ENCODE results near the gene RABGAP1L.

RABGAP1L gene

DNA sequence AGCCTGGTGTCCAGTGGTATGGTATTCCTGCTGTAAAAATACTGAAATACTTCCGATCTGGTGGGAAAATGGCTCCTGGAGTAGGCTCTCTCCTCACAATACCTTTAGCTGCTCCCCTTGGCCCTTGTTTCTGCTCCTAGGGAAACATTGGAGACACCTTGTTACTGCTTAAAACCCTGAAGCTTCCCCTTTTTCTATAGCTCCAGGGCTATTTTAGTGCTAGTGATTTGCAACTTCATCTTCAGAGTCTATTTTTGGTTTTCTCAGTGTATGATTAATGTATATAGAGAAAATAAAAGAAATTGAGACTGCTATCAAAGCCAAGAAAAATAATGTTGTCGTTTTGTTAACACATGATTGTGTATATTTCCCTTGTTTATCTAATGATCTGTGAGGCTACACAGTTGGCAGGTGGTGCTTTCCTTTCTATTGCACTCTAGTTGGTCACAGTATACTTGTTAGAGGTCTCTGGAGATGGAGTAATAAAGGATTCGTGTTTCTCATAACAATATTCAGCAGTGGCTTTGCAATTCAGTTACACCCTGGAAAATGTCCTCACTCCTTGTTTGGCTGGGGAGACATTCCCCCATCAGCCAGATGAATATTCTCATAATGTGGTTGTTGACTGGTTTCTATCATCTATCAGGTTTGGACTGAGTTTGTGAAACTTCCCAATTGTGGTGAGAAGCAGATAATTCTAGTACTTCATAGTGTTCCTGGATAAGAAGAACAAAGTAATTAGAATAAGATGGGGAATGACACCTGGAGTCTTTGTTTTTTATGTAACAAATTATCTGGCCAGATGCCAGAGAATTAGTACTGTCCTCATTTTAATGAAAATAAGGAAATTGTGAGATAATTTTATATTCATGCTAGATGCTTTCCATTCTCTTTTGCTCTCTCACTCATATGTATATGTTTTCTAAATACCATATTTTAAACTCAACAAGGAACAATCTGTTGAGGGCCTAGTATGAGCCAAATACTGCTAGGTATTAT lies 795.6 kb downstream of the RABGAP1L start:
- DNase-seq: no peak

DNA sequence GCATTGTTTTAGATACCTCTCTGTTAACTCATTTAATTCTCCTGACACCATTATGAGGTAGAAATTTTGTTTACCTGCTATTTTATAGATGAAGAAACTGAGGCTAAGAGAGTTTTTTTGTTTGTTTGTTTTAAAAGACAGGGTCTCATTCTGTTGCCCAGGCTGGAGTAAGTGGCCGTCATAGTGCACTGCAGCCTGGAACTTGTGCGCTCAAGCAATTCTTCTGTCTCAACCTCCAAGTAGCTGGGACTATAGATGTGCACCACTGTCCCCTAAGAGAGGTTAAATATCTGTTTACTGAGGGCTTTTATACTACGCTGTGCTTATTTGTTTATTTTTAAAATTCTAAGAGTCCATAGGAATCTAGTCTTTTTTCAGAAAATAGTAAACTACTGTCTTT lies 796.8 kb downstream of the RABGAP1L start:
- no peak for DNase-seq

DNA sequence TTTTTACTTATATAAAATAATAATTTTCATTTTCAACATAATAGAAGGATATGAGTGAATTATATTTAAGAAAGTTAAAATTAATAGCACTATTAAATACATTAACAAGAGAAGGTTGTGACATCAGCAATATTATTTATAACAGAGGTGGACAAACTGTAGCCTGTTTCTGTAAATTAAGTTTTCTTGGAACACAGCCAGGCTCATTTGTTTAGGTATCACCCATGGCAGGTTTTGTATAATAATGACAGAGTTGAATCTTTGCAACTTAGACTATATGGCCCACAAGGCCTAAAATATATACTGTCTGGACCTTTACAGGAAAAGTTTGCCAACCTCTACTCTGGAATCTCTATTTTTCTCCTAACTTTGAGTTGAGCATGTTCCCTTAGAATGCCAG lies 797.7 kb downstream of the RABGAP1L start:
- no peak for DNase-seq

DNA sequence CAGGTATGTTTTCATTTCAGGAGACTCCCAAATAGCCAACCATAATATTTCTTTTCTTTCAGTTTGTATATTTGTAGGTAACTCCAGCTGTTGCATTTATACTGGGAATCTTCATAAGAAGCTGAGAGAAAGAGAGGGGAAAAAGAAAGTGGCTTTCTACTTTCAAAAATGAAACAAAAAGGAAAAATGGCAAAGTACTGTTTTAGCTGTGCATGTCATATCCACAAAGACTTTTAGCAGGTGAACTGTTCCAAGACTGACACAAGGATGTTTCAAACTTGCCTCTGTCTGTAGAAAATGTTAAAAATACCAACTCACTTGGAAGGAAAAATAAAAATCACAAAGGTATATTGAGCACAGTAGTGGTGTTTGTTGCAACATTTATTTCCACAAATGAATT lies 798.5 kb downstream of the RABGAP1L start:
- DNase-seq: no peak

DNA sequence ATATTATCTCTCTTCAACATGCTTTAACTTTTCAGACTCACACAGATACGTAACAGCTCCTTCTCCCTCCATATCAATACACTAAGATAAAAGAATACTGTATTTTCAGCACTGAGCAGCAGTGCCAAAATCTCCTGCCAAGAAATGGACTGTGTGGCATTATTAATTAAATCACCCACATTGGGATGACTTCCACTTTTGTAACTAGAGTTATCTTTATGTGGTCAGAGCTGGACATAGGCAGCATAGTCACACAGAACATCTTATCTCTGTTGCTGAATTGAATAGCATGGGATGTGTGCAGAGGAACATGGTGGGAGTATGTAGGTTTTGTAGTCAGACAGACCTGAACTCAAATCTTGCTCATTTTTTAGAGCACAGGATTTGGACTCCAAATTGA lies 799.1 kb downstream of the RABGAP1L start:
- DNase-seq: no peak

DNA sequence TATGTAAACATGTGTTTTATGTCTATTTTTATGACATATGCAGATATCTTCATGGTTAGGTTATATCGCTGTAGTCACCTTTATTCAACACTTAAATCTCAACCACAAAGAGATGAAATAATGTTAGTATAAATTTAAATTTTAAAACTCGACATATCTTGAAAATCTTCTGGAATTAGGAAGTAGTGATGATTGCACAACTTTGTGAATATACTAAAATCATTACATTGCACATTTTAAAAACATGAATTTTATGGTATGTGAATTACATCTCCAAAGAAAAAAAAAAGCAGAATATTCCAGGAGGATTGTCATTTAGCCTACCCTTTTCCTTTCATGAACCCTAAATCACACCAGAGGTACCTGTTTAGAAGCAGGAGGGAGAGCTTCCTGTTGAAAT lies 801.0 kb downstream of the RABGAP1L start:
- no peak for DNase-seq

DNA sequence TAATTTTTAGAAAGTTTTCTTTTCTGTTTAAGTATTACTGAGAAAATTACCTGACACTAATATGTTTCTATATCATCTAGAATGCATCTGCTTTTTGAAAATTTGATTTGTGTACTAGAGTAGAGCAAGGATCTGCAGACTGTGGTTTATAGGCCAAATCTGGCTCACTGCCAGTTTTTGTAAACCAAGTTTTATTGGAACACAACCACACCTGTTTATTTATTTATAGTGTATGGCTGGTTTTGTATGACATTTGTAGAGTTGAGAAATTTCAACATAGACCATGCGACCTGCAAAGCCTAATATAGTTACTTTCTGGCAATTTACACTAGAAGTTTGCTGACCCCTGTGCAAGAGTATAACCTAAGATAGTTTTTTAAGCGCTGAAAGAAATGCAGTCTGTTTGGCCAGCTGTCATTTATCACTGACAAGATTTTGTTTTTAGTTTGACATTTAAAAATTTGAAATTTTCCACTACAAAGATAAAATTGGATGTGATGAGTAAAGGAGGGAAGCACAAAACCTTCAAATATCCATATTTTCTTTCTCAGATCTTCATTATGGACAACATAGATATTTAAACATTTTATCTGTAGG lies 804.3 kb downstream of the RABGAP1L start:
- DNase-seq: no peak

DNA sequence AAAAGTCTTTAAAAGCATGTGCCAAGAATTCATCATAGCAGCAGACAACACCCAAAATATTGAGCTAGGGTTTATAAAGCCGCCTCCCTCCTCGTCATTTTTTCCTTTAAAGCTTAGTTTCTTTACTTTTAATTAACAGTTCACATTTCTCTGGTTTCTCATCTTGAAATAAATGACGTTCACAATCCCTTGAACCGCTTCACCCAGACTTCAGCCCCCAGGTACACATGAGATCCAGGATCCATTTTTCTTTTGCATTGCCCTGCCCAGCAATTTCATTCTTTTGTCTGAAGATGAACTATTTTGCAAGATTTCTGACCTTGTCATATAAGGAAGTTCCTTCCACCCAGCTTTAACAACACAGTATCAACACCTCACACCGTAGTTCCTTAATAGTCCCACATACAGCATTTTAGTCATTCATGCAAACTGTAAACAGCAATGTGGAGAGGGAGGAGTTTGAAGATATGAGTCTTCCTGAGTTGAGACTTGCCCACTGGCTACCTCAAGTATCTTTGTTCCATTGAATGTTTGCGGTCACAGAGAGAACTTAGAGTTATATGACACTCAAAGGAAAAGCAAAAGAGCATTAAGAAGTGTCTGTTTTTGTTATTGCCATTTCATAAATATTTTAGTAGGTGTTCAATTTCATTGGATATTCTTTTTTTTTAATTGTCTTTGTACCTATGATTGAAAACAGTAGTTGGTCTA lies 805.1 kb downstream of the RABGAP1L start:
- DNase-seq: no peak

DNA sequence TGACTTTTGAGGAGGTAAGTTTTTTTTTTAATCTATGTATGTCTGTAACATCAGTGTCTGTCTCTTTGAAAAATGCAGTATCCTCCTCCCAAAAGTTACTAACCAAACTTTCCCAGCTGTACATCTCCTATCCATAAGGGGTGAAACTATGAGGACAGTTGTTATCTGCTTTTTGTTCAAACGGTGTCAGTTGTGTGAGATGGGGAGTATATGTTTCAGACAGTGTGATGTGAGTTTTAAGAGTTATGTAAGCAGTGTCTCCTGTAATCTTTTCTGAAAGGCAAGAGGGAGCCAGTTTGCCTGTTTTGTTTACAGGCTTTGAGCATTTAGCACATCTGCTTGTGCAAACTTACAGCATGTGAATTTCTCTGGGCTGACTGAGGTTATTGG lies 805.6 kb downstream of the RABGAP1L start:
- DNase-seq: no peak

DNA sequence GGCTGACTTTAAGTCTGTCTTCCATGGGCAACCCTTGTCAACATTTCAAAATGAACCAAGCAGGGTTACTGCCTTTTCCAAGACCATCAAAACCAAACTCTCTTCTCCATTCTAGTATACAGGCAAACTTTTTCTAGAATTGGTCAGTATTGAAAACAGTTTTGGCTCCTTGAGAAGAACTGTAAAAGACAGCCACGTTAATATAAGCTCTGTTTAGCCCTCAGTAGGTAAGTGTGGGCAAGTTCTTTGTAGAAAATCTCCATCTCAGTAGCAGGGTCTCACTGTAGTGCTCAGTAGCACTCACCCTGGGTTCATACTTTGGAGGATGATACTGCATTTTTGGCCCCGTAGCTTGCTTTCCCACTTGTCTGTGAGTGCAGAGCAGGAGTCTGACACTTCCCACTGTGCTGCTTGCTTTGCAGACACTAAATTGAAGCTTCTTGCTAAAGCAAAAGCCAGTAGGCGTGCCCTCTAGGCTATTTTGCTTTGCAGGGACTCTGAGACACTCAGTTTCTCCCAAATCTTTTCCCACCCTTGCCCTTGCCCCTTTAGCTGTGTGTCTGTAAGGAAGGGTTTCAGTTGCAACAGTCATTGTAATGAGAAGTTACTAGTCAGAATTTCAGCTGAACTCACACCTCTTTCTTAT lies 806.2 kb downstream of the RABGAP1L start:
- DNase-seq: no peak

DNA sequence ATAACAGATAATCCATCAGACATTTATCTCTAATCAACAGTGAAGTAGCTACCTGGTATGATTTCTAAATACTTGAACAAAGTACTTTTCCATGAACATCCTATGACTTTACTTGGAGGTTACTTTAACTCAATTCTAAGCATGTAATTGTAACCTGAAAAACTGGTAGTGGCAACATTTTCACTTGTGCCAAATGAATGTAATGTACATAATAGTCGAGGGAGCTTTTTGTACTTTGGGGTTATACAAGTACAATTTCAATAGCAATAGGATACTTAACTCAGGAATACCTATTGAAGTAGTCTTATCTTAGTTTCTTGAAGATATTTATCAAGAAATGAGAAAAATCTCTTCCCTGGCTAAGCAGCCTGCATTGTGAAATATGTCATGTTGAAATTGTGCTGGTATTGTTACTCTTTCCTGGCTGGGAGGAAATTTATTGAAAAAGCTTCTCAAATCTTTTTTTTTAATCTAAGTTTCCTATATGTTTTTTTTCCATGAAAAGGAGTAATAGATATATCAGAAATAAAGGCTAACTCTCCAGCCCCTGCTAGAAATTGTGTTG lies 806.8 kb downstream of the RABGAP1L start:
- DNase-seq: no peak

DNA sequence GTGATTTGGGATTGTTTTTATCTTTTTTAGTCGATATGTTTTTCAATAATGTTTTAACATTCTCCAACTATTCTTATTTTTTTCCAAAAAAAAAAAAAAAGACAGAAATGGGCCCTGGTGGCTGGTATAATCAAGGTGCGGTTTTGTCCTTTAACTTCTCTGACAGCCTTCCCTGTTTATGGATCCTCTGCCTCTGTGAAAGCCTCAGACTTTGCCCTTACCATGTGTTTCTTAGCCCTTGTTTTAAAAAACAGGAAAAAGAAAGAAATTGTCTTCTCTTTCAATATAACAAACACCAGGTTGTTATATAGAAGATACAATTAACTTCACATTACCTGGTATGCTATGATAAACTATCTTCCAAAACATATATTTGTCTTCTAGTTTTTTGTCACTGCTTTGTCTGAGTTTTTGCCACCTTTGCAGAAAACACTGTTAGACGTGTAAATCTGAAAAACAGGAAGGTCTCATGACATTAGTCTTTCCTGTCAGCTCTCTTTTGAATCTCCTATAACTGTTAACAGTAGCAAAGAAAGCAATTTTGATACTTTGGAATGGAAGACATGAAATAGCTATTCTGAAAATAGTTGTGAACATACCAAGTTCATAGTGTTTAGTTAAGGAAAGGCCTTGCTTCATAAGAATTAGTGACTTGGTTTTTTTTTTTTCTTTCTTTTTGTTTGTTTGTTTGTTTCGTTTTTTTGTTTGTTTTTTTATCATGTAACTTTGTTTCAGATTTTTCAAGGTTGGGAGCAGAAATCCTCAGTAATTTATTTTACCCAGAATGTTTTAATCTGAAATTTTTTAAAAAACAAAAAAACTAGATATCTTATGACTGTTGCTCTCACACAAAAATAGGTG lies 808.8 kb downstream of the RABGAP1L start:
- no peak for DNase-seq

DNA sequence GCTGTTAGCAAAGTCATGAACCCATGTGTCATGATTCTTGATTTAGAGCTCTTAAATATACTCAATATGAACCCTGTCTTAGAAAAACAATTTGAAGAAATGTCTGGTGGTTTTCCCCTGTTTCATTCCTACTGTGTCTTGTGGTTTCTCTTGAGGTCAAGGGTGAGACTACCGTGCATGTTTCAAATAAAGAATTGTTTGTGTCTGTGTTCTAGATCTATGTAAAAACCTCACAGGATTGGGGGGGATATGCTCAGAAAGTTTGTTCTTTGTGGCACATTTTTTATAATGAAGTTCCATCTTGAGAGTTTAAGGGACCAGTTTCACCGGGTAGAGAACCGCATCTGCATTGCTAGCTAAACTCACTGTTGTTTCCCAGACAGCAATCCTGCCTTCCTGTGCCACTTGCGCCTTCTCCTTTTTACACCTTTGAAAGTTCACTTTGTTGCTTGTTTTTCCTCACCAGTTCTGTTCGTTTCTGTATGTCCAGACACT lies 809.5 kb downstream of the RABGAP1L start:
- DNase-seq: no peak

DNA sequence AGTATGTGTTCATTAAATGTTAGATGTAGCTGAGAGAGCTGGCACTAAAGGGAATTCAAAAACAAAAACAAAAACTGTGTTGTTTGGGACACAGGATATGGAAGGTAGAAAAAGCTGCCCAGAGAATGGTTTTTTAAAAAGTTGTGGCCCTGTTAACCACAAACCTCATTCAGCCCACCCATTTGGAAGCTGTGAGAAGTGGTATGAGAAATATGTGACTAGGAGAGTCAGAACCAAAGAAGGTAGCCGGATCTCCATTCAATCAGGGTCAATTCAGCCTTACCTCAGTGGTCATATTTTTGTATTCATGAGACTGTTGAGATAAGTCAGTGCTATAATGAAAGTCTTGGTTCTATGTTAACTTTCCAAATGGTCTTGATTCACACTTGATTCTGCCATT lies 810.7 kb downstream of the RABGAP1L start:
- DNase-seq: no peak

DNA sequence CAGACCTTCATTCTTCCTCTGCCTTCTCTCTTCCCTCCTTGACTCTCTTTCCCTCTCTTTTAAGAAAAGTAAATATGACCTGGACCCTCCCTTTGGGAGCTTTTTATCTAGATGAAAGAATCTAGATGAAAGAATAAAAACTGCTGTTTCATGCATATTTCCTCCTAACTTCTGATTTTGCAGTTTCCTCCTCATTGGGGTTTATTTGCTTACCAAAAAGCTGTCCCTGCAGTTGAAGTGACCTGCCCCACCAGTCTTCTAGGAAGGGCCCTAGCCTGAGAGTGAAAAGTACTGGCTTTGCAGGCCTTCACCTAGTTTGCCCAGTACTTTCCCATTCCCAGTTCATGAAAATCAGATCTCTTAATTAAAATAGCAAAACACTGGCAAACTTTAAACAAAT lies 812.1 kb downstream of the RABGAP1L start:
- DNase-seq: no peak

DNA sequence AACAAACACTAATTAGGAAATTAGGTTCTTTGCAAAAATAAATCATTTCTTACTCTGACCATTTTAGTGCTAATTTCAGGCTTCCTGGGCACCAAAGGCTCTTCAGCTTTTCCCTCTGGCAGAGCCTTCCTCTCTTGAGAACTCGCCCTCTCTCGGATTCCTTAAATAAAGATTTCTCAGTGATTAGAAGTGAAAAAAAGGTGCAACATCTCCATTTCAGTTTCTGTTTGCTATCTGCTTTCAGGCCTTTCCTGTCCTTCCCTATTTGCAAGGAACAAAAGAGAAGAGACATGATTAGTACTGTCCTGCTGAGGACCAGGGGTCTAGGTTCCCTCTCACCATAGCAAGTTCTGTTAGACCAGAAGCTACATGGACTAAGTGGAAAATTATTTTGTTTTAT lies 812.6 kb downstream of the RABGAP1L start:
- no peak for DNase-seq

DNA sequence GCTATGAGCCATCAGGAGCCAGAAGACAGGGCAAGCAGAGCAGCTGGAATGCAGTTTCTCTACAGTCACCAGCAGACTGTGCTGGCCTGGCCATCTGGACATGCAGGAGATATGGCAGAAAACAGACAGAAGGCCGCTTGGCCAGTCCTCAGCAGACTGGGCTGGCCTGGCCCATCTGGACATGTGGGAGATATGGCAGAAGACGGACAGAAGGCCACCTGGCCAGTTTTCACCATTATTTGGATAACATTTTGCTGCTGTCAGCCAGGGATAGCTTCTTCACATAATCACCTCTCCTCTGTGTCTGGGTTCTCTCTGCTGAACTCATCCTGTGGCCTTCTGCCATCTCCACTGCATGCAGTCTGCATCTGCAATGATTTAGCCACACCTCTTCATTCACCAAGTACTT lies 815.4 kb downstream of the RABGAP1L start:
- no peak for DNase-seq

DNA sequence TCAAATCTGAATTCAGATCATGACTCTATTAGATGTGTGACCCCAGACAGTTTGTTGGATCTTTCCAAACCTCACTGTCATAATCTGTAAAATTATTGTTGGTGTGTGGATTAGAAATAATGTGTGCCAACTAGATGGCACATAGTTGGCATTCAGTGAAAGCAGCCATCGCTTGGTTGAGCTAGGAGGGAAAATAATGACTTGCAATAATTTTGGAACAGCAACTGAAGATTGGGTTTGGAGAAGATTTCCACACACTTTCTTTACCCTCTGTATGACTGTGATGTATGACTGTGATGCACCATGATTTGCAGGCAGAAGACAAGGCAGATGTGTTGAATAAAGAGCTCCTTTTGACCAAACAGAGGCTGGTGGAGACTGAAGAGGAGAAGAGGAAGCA lies 816.4 kb downstream of the RABGAP1L start:
- no peak for DNase-seq

DNA sequence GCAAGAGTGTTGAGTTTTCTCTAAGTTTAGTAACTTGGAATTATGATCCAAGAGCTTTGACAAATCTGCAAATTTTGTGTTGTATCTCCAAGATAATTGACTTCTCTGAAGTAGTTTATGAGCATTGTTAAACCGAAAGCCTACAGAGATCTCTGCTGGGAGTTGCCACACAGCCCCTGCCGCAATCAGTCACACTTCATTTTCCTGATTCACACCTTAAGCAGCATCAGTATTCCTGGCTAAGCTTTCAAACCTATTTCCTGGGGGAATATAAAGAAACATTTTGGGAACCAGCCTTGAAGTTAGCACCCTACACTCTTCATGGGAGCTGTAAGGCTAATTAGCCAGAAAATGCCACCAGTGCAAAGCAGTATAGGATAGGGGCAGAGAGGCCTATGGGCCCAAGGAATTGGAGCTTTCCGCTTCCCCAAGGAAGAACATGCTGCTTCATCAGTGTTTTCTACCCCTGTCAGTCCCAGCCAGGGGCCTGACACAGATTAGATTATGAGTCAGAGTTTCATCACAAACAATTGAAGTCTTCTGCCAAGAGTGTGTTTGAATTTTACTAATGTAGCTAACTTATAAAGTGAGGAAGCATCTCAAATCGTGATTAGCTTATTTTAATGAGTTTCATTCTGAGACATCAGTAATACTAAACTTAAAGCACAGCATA lies 817.3 kb downstream of the RABGAP1L start:
- DNase-seq: no peak

DNA sequence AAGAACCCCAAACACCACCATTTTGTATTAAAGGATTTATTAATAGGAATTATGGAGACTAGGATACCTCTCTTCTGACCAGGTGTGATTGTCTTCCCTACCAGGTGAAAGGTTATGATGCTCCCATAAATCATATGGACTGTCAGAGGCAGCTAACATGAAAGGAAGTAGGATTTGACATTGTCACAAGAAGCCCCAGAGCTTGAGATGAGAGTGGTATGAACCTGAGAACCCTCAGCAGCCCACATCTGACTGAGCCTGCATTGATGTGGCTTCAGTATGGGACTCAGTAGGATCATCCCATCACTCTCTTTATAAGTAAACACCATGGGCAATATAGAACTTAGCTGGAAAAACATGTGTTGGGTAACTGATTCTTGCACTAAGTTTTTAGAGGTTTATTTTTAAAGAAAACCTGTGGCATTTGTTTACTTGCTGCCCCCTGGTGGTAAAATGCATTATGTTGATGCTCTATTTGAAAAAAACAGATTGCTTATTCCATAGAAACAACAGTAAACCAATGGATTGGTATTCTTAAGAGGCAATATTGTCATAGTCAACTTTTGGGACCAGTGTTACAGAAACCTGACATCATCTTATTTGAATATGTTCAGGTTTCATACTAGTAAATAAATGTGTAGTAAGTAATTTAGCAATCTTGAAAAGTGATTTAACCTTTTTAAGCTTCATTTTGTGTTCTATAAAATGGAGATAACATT lies 823.8 kb downstream of the RABGAP1L start:
- DNase-seq: peak; percentile 42

All from activated CD4-positive, alpha-beta T cell treated with anti-CD3 and anti-CD28 coated beads for 48 hours (primary cell).